B cell (primary cell): ENCODE results near the gene BRME1. TPM values are rescaled to one million over a fixed set of nuclear protein-coding genes. Genes with fewer than 3 reads are reported as not detected.

ENCODE experiments used
- ATAC-seq: fragments of 200-7000 bp; cut with Tn5 transposase; one replicate; pipeline ENCODE4 v1.10.0; 2021; ENCODE audit warnings: low read depth, mild to moderate bottlenecking, moderate number of reproducible peaks, moderate library complexity
- CTCF ChIA-PET: fragments of 350-600 bp; sonication (Branson Sonifier 250); formaldehyde crosslinking; loops from one replicate; lab custom pipeline; 2021; ENCODE audit warnings: antibody characterized with exemption, inconsistent platforms; lab: Charles Lee
- POLR2A ChIA-PET: fragments of 350-600 bp; sonication (Branson Sonifier 250); formaldehyde crosslinking; loops from one replicate; lab custom pipeline; 2021; ENCODE audit warnings: antibody characterized with exemption; lab: Charles Lee
- DNase-seq: peaks from one replicate; pipeline ENCODE4 v3.0.0; 2013
- H2AFZ ChIP-seq: 2 replicates; pipeline ENCODE4 v1.6.1; 2012; ENCODE audit warnings: mild to moderate bottlenecking, low read depth, low read length; ENCODE audit not compliant: insufficient read depth, poor library complexity, severe bottlenecking
- H3K27ac ChIP-seq, 2 donors: 1 replicate in 1 of 2; 2 replicates in 1 of 2; pipeline ENCODE4 v1.5.1; 2012 to 2013; ENCODE audit warnings: low read length in 2 of 2, mild to moderate bottlenecking in 2 of 2, moderate library complexity in 1 of 2
- H3K27me3 ChIP-seq, 4 experiments: fragments of 200-600 bp in 1 of 4; sonication (generic) in 1 of 4; replicated peaks in 1 of 4; 1 replicate in 2 of 4; 2 replicates in 2 of 4; pipeline versions ENCODE4 v1.6.1 to v1.7.0; 2013 to 2016; ENCODE audit warnings: low read length in 3 of 4, mild to moderate bottlenecking in 2 of 4, mixed read lengths in 1 of 4, moderate library complexity in 1 of 4; ENCODE audit not compliant: insufficient read depth in 4 of 4, control insufficient read depth in 3 of 4; ENCODE audit errors: control extremely low read depth in 1 of 4
- H3K36me3 ChIP-seq, 2 experiments: replicated peaks in 1 of 2; 1 replicate in 1 of 2; 2 replicates in 1 of 2; pipeline versions ENCODE4 v1.6.1 to v1.7.1; 2013; ENCODE audit warnings: low read length in 1 of 2; ENCODE audit not compliant: insufficient read depth in 2 of 2, control insufficient read depth in 1 of 2; ENCODE audit errors: control extremely low read depth in 1 of 2, extremely low read depth in 1 of 2
- H3K4me1 ChIP-seq, 2 donors: fragments of 200-600 bp in 1 of 2; sonication (generic) in 1 of 2; 1 replicate in 1 of 2; 2 replicates in 1 of 2; pipeline versions ENCODE4 v1.5.1 to v1.6.1; 2013 to 2017; ENCODE audit warnings: low read length in 2 of 2; ENCODE audit not compliant: control insufficient read depth in 2 of 2, insufficient read depth in 2 of 2
- H3K4me2 ChIP-seq: replicated peaks from 2 replicates; pipeline ENCODE3; 2012; ENCODE audit warnings: mild to moderate bottlenecking, low read depth, low read length; ENCODE audit not compliant: poor library complexity, severe bottlenecking
- H3K4me3 ChIP-seq, 5 experiments: fragments of 200-600 bp in 1 of 5; sonication (generic) in 1 of 5; 1 replicate in 3 of 5; 2 replicates in 2 of 5; pipeline versions ENCODE4 v1.5.1 to v1.7.0; 2011 to 2016; ENCODE audit warnings: low read length in 4 of 5, mild to moderate bottlenecking in 4 of 5, low read depth in 2 of 5, control low read depth in 1 of 5, moderate library complexity in 1 of 5; ENCODE audit not compliant: insufficient read depth in 1 of 5; ENCODE audit errors: control extremely low read depth in 1 of 5, extremely low read depth in 1 of 5
- H3K79me2 ChIP-seq: fragments of 200-600 bp; sonication (generic); one replicate; pipeline ENCODE4 v1.6.0; 2016; ENCODE audit warnings: low read length; ENCODE audit not compliant: control insufficient read depth, insufficient read depth
- H3K9ac ChIP-seq: fragments of 200-600 bp; sonication (generic); 2 replicates; pipeline ENCODE4 v1.6.1; 2017; ENCODE audit warnings: mild to moderate bottlenecking, low read length, moderate library complexity
- H3K9me3 ChIP-seq, 3 donors: one replicate each; pipeline versions ENCODE4 v1.6.1 to v1.7.1; 2013; ENCODE audit warnings: low read length in 2 of 3; ENCODE audit not compliant: control insufficient read depth in 2 of 3, insufficient read depth in 1 of 3; ENCODE audit errors: control extremely low read depth in 1 of 3
- H4K20me1 ChIP-seq: 2 replicates; pipeline ENCODE4 v1.6.0; 2012; ENCODE audit warnings: mild to moderate bottlenecking, low read length; ENCODE audit not compliant: insufficient read depth, control insufficient read depth, poor library complexity, severe bottlenecking
- H3K27ac Mint-ChIP-seq: one replicate; pipeline ENCODE4 v1.8.0; 2021; ENCODE audit warnings: mixed read lengths
- H3K27me3 Mint-ChIP-seq: one replicate; pipeline ENCODE4 v1.8.0; 2021; ENCODE audit warnings: mixed read lengths
- H3K4me1 Mint-ChIP-seq: one replicate; pipeline ENCODE4 v1.8.0; 2021; ENCODE audit warnings: mixed read lengths
- H3K4me3 Mint-ChIP-seq: one replicate; pipeline ENCODE4 v1.8.0; 2021; ENCODE audit warnings: mixed read lengths
- H3K9me3 Mint-ChIP-seq: one replicate; pipeline ENCODE4 v1.8.0; 2022; ENCODE audit warnings: mixed read lengths; ENCODE audit not compliant: insufficient read depth
- EZH2 ChIP-seq: IDR thresholded peaks from 2 replicates; pipeline ENCODE4 v1.6.1; 2012; ENCODE audit warnings: borderline replicate concordance, low read depth, mild to moderate bottlenecking, moderate library complexity, low read length; ENCODE audit not compliant: insufficient read depth, poor library complexity, severe bottlenecking
- WGBS: methylation state at CpG from one replicate; pipeline ENCODE4 v1.1.5; 2013; ENCODE audit warnings: missing lambda C conversion rate; ENCODE audit not compliant: insufficient coverage; 5-methylcytosine and 5-hydroxymethylcytosine counted together
- intact Hi-C: fragments of 100-400 bp; cut with micrococcal nuclease; formaldehyde crosslinking; loops from one replicate; pipeline ENCODE4 v1.10.0; 2022
- polyA plus RNA-seq: library from polyadenylated mRNA; depleted of rRNA; stranded (reverse); fragments of >200 nt; gene quantifications from 2 replicates; pipeline ENCODE4 v1.2.3, GENCODE V29; 2012
- total RNA-seq, 2 donors: library from RNA; stranded (reverse); fragments of 120-200 nt in 1 of 2; gene quantifications; 1 replicate in 1 of 2; 2 replicates in 1 of 2; pipeline versions ENCODE4 v1.2.3 to v1.2.4, GENCODE V29; 2013 to 2022
- TF ChIP-seq, protein P1 (sequence below): fragments of 200-600 bp; IDR thresholded peaks from one replicate; pipeline ENCODE4 v1.8.0; 2022; ENCODE audit warnings: antibody characterized with exemption, mild to moderate bottlenecking

Gene BRME1
- total and polyA plus RNA-seq, 2 donors (not counting 1 experiment from before 2014, with no cell fraction given) = 1.8 to 2.4 TPM

DNA sequence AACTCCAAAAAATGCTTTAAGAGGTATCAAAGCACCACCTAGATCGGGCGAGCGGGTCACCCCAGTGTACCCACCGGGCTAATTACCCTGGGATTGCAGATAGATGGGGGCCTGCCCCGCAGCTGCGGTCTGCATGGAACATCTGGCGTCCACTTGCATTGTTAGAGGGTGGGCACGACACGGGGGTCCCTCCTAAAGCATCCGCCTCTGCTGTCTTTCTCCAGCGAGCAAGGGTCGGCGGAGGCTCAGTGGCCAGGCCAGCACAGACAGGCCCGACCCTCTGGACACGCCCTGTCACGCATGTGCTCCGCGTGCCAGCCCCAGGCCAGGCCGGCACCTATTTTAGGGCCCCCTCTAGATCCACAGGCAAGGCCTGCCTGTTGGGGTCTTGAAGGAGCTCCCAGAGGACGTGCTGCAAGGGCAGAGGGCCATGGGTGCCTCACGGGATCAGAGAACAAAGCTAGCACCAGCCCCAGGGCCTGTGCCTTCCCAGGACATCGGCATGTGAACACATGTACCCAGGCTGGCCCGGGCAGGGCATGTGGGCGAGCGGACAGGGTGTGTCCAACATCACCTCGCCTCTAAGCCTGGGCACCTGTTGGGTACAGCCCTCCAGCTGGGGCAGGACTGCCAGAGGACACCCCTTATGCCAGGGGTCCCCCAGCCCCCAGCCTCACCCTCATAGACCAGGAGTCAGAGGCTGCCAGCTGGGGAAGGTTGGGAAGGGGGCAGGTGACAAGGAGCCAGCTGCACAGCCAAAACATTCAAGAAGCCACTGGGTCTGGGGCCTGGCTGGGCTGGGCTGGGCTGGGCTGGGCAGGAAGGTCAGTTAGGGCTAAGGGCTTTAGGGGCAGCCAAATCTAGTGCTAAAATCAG is 64.6 kb downstream of the BRME1 start:
- intact Hi-C loops = no loop called here
- Histone ChIP-seq H3K9ac (peak overlapping the region; percentile 77), H4K20me1 (peaks cover 9% of the 10 kb centered on the region), H3K4me3 (peak overlapping the region; percentile 49 to 75 (median 64)), H3K4me2 (peak overlapping the region; percentile 97), H3K4me1 (peaks cover 73 to 87% of the 10 kb centered on the region in 2 donors), H3K79me2 (peaks cover 32% of the 10 kb centered on the region), H3K27ac (peak overlapping the region; percentile 93 to 94), H3K36me3 (no peaks in the 10 kb centered on the region), H3K9me3 (no peaks in the 10 kb centered on the region), H2AFZ (no peak overlapping the region), H3K27me3 (no peaks in the 10 kb centered on the region)
- POLR2A ChIA-PET = interaction anchor here (0.6 to 3.7 kb wide), 8 partner anchors 13 to 242 kb away, joined by 3 to 14 read pairs (median 6); partner anchors contain the start of gene ZSWIM4
- no peaks in the 10 kb centered on the region for H3K9me3 Mint-ChIP-seq
- H3K4me3 Mint-ChIP-seq = peak overlapping the region; percentile 88
- ATAC-seq (no peak), DNase-seq (peak; percentile 51)
- H3K27me3 Mint-ChIP-seq = no peaks in the 10 kb centered on the region
- H3K4me1 Mint-ChIP-seq = peaks cover 72% of the 10 kb centered on the region
- CTCF ChIA-PET = interaction anchor here (1.2 to 2.9 kb wide), 3 partner anchors 9 to 54 kb away, joined by 3 to 12 read pairs (median 3); no protein-coding TSS in a partner anchor
- H3K27ac Mint-ChIP-seq = peak overlapping the region; percentile 95
- TF ChIP-seq EZH2 = no peak
- TF ChIP-seq, protein P1, sequence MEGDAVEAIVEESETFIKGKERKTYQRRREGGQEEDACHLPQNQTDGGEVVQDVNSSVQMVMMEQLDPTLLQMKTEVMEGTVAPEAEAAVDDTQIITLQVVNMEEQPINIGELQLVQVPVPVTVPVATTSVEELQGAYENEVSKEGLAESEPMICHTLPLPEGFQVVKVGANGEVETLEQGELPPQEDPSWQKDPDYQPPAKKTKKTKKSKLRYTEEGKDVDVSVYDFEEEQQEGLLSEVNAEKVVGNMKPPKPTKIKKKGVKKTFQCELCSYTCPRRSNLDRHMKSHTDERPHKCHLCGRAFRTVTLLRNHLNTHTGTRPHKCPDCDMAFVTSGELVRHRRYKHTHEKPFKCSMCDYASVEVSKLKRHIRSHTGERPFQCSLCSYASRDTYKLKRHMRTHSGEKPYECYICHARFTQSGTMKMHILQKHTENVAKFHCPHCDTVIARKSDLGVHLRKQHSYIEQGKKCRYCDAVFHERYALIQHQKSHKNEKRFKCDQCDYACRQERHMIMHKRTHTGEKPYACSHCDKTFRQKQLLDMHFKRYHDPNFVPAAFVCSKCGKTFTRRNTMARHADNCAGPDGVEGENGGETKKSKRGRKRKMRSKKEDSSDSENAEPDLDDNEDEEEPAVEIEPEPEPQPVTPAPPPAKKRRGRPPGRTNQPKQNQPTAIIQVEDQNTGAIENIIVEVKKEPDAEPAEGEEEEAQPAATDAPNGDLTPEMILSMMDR = no peak
- 62% methylated on average over 26 of the region's 26 CpGs for WGBS
